IMR-90 (cell line): ENCODE data around the gene ROCK2. TPM values are rescaled to one million over a fixed set of nuclear protein-coding genes. Genes with fewer than 3 reads are reported as not detected.

Experiments used
- ATAC-seq: fragments of 200-7000 bp; cut with Tn5 transposase; 2 replicates; pipeline ENCODE4 v1.9.1; 2020; ENCODE audit warnings: low read depth, mild to moderate bottlenecking, moderate library complexity
- BruUV-seq: library from RNA; stranded (reverse); fragments of 400-500 nt; replicated peaks from 2 replicates; lab custom pipeline; 2021; lab: Mats Ljungman, UMichigan
- CTCF ChIA-PET: fragments of 300-600 bp; formaldehyde crosslinking; extraction: SDS; loops from one replicate; lab custom pipeline; 2021; ENCODE audit warnings: antibody characterized with exemption; lab: Yijun Ruan, JAX
- POLR2A ChIA-PET: fragments of 300-600 bp; sonication (Branson Sonifier 250); formaldehyde crosslinking; loops from one replicate; lab custom pipeline; 2022; ENCODE audit warnings: antibody characterized with exemption; ENCODE audit not compliant: unreplicated experiment; lab: Charles Lee
- DNase-seq: peaks from one replicate; pipeline ENCODE4 v3.0.0; 2013
- H2AFZ ChIP-seq: replicated peaks from 2 replicates; pipeline ENCODE3; 2013; ENCODE audit warnings: low read length, mild to moderate bottlenecking; ENCODE audit not compliant: poor library complexity
- H2AK5ac ChIP-seq: 2 replicates; pipeline ENCODE4 v1.6.1; 2013; ENCODE audit warnings: low read depth, low read length, inconsistent platforms
- H2AK9ac ChIP-seq: replicated peaks from 2 replicates; pipeline ENCODE3; 2013; ENCODE audit warnings: mild to moderate bottlenecking, low read depth, low read length, moderate library complexity; ENCODE audit not compliant: poor library complexity
- H2BK120ac ChIP-seq: 2 replicates; pipeline ENCODE4 v1.6.1; 2013; ENCODE audit warnings: low read depth, low read length, inconsistent platforms
- H2BK15ac ChIP-seq: 3 replicates; pipeline ENCODE4 v1.6.1; 2013; ENCODE audit warnings: low read depth, low read length, inconsistent platforms
- H2BK20ac ChIP-seq: 2 replicates; pipeline ENCODE4 v1.6.1; 2013; ENCODE audit warnings: low read depth, mild to moderate bottlenecking, inconsistent platforms, low read length, moderate library complexity
- H2BK5ac ChIP-seq: 2 replicates; pipeline ENCODE4 v1.6.1; 2013; ENCODE audit warnings: mild to moderate bottlenecking, low read depth, low read length, inconsistent platforms; ENCODE audit not compliant: poor library complexity, severe bottlenecking
- H3K14ac ChIP-seq: replicated peaks from 2 replicates; pipeline ENCODE4 v1.6.1; 2013; ENCODE audit warnings: low read depth, low read length, inconsistent platforms
- H3K18ac ChIP-seq: 2 replicates; pipeline ENCODE4 v1.6.1; 2013; ENCODE audit warnings: low read depth, low read length, control low read depth
- H3K23ac ChIP-seq: 2 replicates; pipeline ENCODE4 v1.6.1; 2013; ENCODE audit warnings: low read depth, low read length, inconsistent platforms
- H3K27ac ChIP-seq: 2 replicates; pipeline ENCODE4 v1.5.1; 2013; ENCODE audit warnings: mild to moderate bottlenecking, control low read depth, low read length; ENCODE audit not compliant: insufficient read depth
- H3K27me3 ChIP-seq: 2 replicates; pipeline ENCODE4 v1.6.1; 2013; ENCODE audit warnings: low read length; ENCODE audit not compliant: control insufficient read depth, insufficient read depth
- H3K36me3 ChIP-seq: 2 replicates; pipeline ENCODE4 v1.6.1; 2013; ENCODE audit warnings: low read length, mixed read lengths; ENCODE audit not compliant: control insufficient read depth, insufficient read depth
- H3K4ac ChIP-seq: 2 replicates; pipeline ENCODE4 v1.6.1; 2013; ENCODE audit warnings: low read depth, low read length, inconsistent platforms
- H3K4me1 ChIP-seq: 2 replicates; pipeline ENCODE4 v1.6.1; 2013; ENCODE audit warnings: low read length, mixed read lengths; ENCODE audit not compliant: control insufficient read depth, insufficient read depth
- H3K4me2 ChIP-seq: 2 replicates; pipeline ENCODE4 v1.6.1; 2013; ENCODE audit warnings: low read depth, mild to moderate bottlenecking, control low read depth, low read length, moderate library complexity
- H3K4me3 ChIP-seq: 2 replicates; pipeline ENCODE4 v1.5.1; 2013; ENCODE audit warnings: low read depth, mild to moderate bottlenecking, control low read depth, low read length, moderate library complexity; ENCODE audit not compliant: insufficient read depth
- H3K56ac ChIP-seq: 2 replicates; pipeline ENCODE4 v1.6.1; 2013; ENCODE audit warnings: low read length, inconsistent platforms; ENCODE audit not compliant: insufficient read depth; ENCODE audit errors: extremely low read depth
- H3K79me1 ChIP-seq, 2 experiments: 2 replicates each; pipeline ENCODE4 v1.6.1; 2013; ENCODE audit warnings: low read length in 2 of 2, inconsistent platforms in 1 of 2, low read depth in 1 of 2
- H3K9ac ChIP-seq: 2 replicates; pipeline ENCODE4 v1.6.1; 2013; ENCODE audit warnings: low read depth, low read length, control low read depth
- H3K9me1 ChIP-seq: 2 replicates; pipeline ENCODE4 v1.6.1; 2013; ENCODE audit warnings: low read length, inconsistent platforms; ENCODE audit not compliant: insufficient read depth
- H3K9me3 ChIP-seq: 2 replicates; pipeline ENCODE4 v1.6.1; 2013; ENCODE audit warnings: low read length; ENCODE audit not compliant: control insufficient read depth, insufficient read depth
- H4K20me1 ChIP-seq: 2 replicates; pipeline ENCODE4 v1.6.1; 2013; ENCODE audit warnings: low read length, inconsistent platforms; ENCODE audit not compliant: insufficient read depth
- H4K5ac ChIP-seq: 2 replicates; pipeline ENCODE4 v1.6.1; 2013; ENCODE audit warnings: mild to moderate bottlenecking, low read depth, low read length, control low read depth
- H4K8ac ChIP-seq, 2 experiments: 2 replicates each; pipeline ENCODE4 v1.6.1; 2013; ENCODE audit warnings: low read depth in 2 of 2, low read length in 2 of 2, control low read depth in 1 of 2, inconsistent platforms in 1 of 2
- H4K91ac ChIP-seq: 2 replicates; pipeline ENCODE4 v1.6.1; 2013; ENCODE audit warnings: low read depth, low read length, inconsistent platforms; ENCODE audit not compliant: insufficient read depth
- BHLHE40 ChIP-seq: fragments of 150-350 bp; IDR thresholded peaks from 2 replicates; pipeline ENCODE4 v1.6.1; 2016; ENCODE audit warnings: mild to moderate bottlenecking, low read depth, low read length
- CEBPB ChIP-seq: IDR thresholded peaks from 2 replicates; pipeline ENCODE4 v1.6.1; 2012; ENCODE audit warnings: low read depth, low read length, improper control_type of control experiment
- CHD1 ChIP-seq: IDR thresholded peaks from 2 replicates; pipeline ENCODE4 v1.6.1; 2012; ENCODE audit warnings: low read depth, low read length, improper control_type of control experiment
- FOS ChIP-seq: fragments of 150-350 bp; IDR thresholded peaks from 2 replicates; pipeline ENCODE4 v1.6.1; 2016; ENCODE audit warnings: low read depth, low read length
- MAFK ChIP-seq: IDR thresholded peaks from 2 replicates; pipeline ENCODE4 v1.6.1; 2012; ENCODE audit warnings: low read depth, low read length, improper control_type of control experiment
- MAZ ChIP-seq: IDR thresholded peaks from 2 replicates; pipeline ENCODE4 v1.6.1; 2012; ENCODE audit warnings: low read depth, mild to moderate bottlenecking, low read length, improper control_type of control experiment, moderate library complexity, borderline replicate concordance
- MXI1 ChIP-seq: IDR thresholded peaks from 2 replicates; pipeline ENCODE4 v1.6.1; 2012; ENCODE audit warnings: low read depth, mild to moderate bottlenecking, low read length, moderate library complexity, borderline replicate concordance
- NFE2L2 ChIP-seq: fragments of 150-350 bp; IDR thresholded peaks from 2 replicates; pipeline ENCODE4 v1.6.1; 2016; ENCODE audit warnings: low read depth, mild to moderate bottlenecking, low read length
- POLR2A ChIP-seq: IDR thresholded peaks from 2 replicates; pipeline ENCODE4 v1.6.1; 2012; ENCODE audit warnings: mild to moderate bottlenecking, low read depth, low read length
- RAD21 ChIP-seq: IDR thresholded peaks from 2 replicates; pipeline ENCODE4 v1.6.1; 2012; ENCODE audit warnings: low read length, improper control_type of control experiment
- RCOR1 ChIP-seq: IDR thresholded peaks from 2 replicates; pipeline ENCODE4 v1.6.1; 2012; ENCODE audit warnings: mild to moderate bottlenecking, low read length, improper control_type of control experiment; ENCODE audit not compliant: insufficient replicate concordance
- RFX5 ChIP-seq: IDR thresholded peaks from 2 replicates; pipeline ENCODE4 v1.8.0; 2012; ENCODE audit warnings: low read depth, mild to moderate bottlenecking, low read length, moderate library complexity
- SMC3 ChIP-seq: fragments of 150-350 bp; IDR thresholded peaks from 2 replicates; pipeline ENCODE4 v1.6.1; 2016; ENCODE audit warnings: low read depth, mild to moderate bottlenecking, antibody characterized with exemption, low read length, moderate library complexity
- WGBS, 2 experiments: methylation state at CpG; one replicate each; pipeline versions ENCODE4 v1.1.5 to v1.1.7; 2013; ENCODE audit warnings: missing lambda C conversion rate in 2 of 2; ENCODE audit not compliant: insufficient read length in 1 of 2; ENCODE audit errors: extremely low coverage in 2 of 2; 5-methylcytosine and 5-hydroxymethylcytosine counted together
- dilution Hi-C: fragments of 300-500 bp; cut with HindIII; formaldehyde crosslinking; loops from one replicate; pipeline ENCODE4 v1.14.3; 2018; ENCODE audit warnings: low sequenced_read_pairs; ENCODE audit not compliant: unreplicated experiment
- in situ Hi-C: fragments of 300-500 bp; cut with MboI; formaldehyde crosslinking; loops from 3 replicates; pipeline ENCODE4 v1.14.3; 2019; ENCODE audit warnings: low sequenced_read_pairs, inconsistent platforms, mixed read lengths
- intact Hi-C: fragments of 100-400 bp; cut with micrococcal nuclease; formaldehyde crosslinking; loops from 2 replicates; pipeline ENCODE4 v1.10.0; 2022
- polyA plus RNA-seq, 3 experiments: library from polyadenylated mRNA; depleted of rRNA; stranded (reverse); fragments of >200 nt; gene quantifications; 2 replicates each; pipeline ENCODE4 v1.2.3, GENCODE V29; 2012; ENCODE audit warnings: low replicate concordance in 1 of 3
- total RNA-seq: library from RNA; depleted of rRNA; stranded (reverse); fragments of >200 nt; gene quantifications from 2 replicates; pipeline ENCODE4 v1.2.3, GENCODE V29; 2012
- TF ChIP-seq, protein P1 (sequence below): fragments of 150-350 bp; IDR thresholded peaks from 2 replicates; pipeline ENCODE4 v1.6.1; 2016; ENCODE audit warnings: low read depth, mild to moderate bottlenecking, low read length, moderate library complexity, borderline replicate concordance
- TF ChIP-seq, protein P2 (sequence below): conservative IDR thresholded peaks from 2 replicates; pipeline ENCODE4 v1.5.1; 2012; ENCODE audit warnings: mild to moderate bottlenecking, low read depth, low read length, improper control_type of control experiment
- TF ChIP-seq, protein P3 (sequence below): fragments of 150-350 bp; IDR thresholded peaks from 2 replicates; pipeline ENCODE4 v1.6.1; 2017; ENCODE audit warnings: mild to moderate bottlenecking, antibody characterized with exemption, low read length, low read depth

ROCK2 gene
- total and polyA plus RNA-seq, 2 of the 4 experiments (the other 2 are of a cell fraction), result 9.0 to 28.3 TPM

DNA sequence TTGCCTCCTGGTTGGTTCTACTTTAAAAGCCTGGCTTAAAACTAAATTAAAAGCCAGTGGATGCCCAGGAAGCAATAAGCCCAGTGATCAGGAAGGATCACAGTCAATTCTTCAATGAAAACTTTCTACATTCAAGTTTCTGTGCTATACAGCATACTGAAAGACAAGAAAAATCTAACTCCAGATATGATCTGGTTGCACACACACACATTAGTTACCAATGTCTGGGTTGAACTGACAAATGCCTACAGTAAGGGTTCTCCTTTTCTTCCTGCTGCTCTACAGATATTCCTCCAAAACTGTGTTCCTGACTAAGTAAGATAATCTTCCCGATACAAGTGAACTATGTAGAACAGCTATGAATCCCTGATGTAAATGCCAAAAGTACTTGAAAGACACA, 81.3 kb downstream of the ROCK2 start:
- H3K9me1 ChIP-seq, result no peaks in the 10 kb centered on the region
- H4K5ac ChIP-seq, result no peak overlapping the region
- no peak overlapping the region for H3K4me3 ChIP-seq
- no peak overlapping the region for H3K56ac ChIP-seq
- H4K20me1 ChIP-seq, result peaks cover 22% of the 10 kb centered on the region; the same call in 1 of the 2 replicates
- no peak overlapping the region for H2BK5ac ChIP-seq
- no peak overlapping the region for H2AK5ac ChIP-seq
- ATAC-seq (no peak), DNase-seq (no peak)
- no peak overlapping the region for H3K4ac ChIP-seq
- H2AK9ac ChIP-seq, result no peak overlapping the region
- dilution Hi-C loops (no loop called here), intact Hi-C loops (loop anchor here (1.0 kb wide), 1 partner anchor 9 kb away; no protein-coding TSS in a partner anchor), in situ Hi-C loops (no loop called here)
- H3K18ac ChIP-seq, result no peak overlapping the region
- TF ChIP-seq RAD21 (no peak), MAFK (no peak), CEBPB (no peak), SMC3 (no peak), FOS (no peak), MXI1 (no peak), RFX5 (no peak), MAZ (no peak), RCOR1 (no peak), BHLHE40 (no peak), NFE2L2 (no peak), CHD1 (no peak), POLR2A (no peak)
- TF ChIP-seq, protein P1, sequence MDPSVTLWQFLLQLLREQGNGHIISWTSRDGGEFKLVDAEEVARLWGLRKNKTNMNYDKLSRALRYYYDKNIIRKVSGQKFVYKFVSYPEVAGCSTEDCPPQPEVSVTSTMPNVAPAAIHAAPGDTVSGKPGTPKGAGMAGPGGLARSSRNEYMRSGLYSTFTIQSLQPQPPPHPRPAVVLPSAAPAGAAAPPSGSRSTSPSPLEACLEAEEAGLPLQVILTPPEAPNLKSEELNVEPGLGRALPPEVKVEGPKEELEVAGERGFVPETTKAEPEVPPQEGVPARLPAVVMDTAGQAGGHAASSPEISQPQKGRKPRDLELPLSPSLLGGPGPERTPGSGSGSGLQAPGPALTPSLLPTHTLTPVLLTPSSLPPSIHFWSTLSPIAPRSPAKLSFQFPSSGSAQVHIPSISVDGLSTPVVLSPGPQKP, result no peak
- TF ChIP-seq, protein P2, sequence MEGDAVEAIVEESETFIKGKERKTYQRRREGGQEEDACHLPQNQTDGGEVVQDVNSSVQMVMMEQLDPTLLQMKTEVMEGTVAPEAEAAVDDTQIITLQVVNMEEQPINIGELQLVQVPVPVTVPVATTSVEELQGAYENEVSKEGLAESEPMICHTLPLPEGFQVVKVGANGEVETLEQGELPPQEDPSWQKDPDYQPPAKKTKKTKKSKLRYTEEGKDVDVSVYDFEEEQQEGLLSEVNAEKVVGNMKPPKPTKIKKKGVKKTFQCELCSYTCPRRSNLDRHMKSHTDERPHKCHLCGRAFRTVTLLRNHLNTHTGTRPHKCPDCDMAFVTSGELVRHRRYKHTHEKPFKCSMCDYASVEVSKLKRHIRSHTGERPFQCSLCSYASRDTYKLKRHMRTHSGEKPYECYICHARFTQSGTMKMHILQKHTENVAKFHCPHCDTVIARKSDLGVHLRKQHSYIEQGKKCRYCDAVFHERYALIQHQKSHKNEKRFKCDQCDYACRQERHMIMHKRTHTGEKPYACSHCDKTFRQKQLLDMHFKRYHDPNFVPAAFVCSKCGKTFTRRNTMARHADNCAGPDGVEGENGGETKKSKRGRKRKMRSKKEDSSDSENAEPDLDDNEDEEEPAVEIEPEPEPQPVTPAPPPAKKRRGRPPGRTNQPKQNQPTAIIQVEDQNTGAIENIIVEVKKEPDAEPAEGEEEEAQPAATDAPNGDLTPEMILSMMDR, result no peak
- TF ChIP-seq, protein P3, sequence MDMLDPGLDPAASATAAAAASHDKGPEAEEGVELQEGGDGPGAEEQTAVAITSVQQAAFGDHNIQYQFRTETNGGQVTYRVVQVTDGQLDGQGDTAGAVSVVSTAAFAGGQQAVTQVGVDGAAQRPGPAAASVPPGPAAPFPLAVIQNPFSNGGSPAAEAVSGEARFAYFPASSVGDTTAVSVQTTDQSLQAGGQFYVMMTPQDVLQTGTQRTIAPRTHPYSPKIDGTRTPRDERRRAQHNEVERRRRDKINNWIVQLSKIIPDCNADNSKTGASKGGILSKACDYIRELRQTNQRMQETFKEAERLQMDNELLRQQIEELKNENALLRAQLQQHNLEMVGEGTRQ, result no peak
- no peak overlapping the region for H2BK15ac ChIP-seq
- H3K27me3 ChIP-seq, result no peaks in the 10 kb centered on the region
- CTCF ChIA-PET, result no interaction called here
- no peak overlapping the region for H4K91ac ChIP-seq
- H3K14ac ChIP-seq, result no peak overlapping the region
- POLR2A ChIA-PET, result no interaction called here
- BruUV-seq, result no TSS peak
- no peak overlapping the region for H3K9ac ChIP-seq
- WGBS, 2 experiments, result no CpG with 5 or more reads among the region's 1 CpG
- no peaks in the 10 kb centered on the region for H3K9me3 ChIP-seq
- H3K36me3 ChIP-seq, result no peaks in the 10 kb centered on the region
- H3K23ac ChIP-seq, result no peak overlapping the region
- no peak overlapping the region for H2BK120ac ChIP-seq
- no peak overlapping the region for H2BK20ac ChIP-seq
- no peaks in the 10 kb centered on the region; the same call in 1 of the 2 replicates for H3K4me1 ChIP-seq
- H2AFZ ChIP-seq, result no peak overlapping the region
- no peak overlapping the region for H3K27ac ChIP-seq
- H4K8ac ChIP-seq, result no peak overlapping the region
- no peak overlapping the region for H3K4me2 ChIP-seq
- peaks cover 26 to 68% of the 10 kb centered on the region in 2 experiments for H3K79me1 ChIP-seq
